Activated CD8-positive, alpha-beta T cell treated with anti-CD3 and anti-CD28 coated beads for 36 hours (primary cell): ENCODE measurements around the gene RFNG. TPM values are rescaled to one million over a fixed set of nuclear protein-coding genes. Genes with fewer than 3 reads are reported as not detected.

Experiments
- ATAC-seq: fragments of 200-7000 bp; cut with Tn5 transposase; one replicate; pipeline ENCODE4 v1.10.0; 2021; ENCODE audit warnings: mild to moderate bottlenecking, moderate library complexity
- CTCF ChIA-PET: fragments of 350-600 bp; sonication (Branson Sonifier 250); formaldehyde crosslinking; loops from one replicate; lab custom pipeline; 2021; ENCODE audit warnings: antibody characterized with exemption; lab: Charles Lee
- POLR2A ChIA-PET: fragments of 350-600 bp; sonication (Branson Sonifier 250); formaldehyde crosslinking; loops from one replicate; lab custom pipeline; 2021; ENCODE audit warnings: antibody characterized with exemption; lab: Charles Lee
- DNase-seq: peaks from one replicate; pipeline ENCODE4 v3.0.0-alpha.2; 2020
- H3K27ac Mint-ChIP-seq: one replicate; pipeline ENCODE4 v1.8.0; 2021; ENCODE audit warnings: mild to moderate bottlenecking, mixed read lengths
- H3K27me3 Mint-ChIP-seq: one replicate; pipeline ENCODE4 v1.8.0; 2021; ENCODE audit warnings: mixed read lengths
- H3K36me3 Mint-ChIP-seq: one replicate; pipeline ENCODE4 v1.8.0; 2021; ENCODE audit warnings: low read depth, mixed read lengths
- H3K4me1 Mint-ChIP-seq: one replicate; pipeline ENCODE4 v1.8.0; 2021; ENCODE audit warnings: low read depth, mixed read lengths
- H3K4me3 Mint-ChIP-seq: one replicate; pipeline ENCODE4 v1.8.0; 2021; ENCODE audit warnings: mild to moderate bottlenecking, moderate library complexity, mixed read lengths
- H3K9me3 Mint-ChIP-seq: one replicate; pipeline ENCODE4 v1.8.0; 2021; ENCODE audit warnings: mixed read lengths
- CTCF ChIP-seq: fragments of 200-600 bp; IDR thresholded peaks from one replicate; pipeline ENCODE4 v1.8.0; 2022; ENCODE audit warnings: antibody characterized with exemption, mild to moderate bottlenecking
- intact Hi-C: fragments of 100-400 bp; cut with micrococcal nuclease; formaldehyde crosslinking; loops from one replicate; pipeline ENCODE4 v1.10.0; 2022
- total RNA-seq, 2 experiments: library from RNA; stranded (reverse); gene quantifications; one replicate each; pipeline ENCODE4 v1.2.3, GENCODE V29; 2021

The RFNG gene
- total RNA-seq, 2 experiments from 2014 or later: 14.2 to 15.3 TPM

DNA sequence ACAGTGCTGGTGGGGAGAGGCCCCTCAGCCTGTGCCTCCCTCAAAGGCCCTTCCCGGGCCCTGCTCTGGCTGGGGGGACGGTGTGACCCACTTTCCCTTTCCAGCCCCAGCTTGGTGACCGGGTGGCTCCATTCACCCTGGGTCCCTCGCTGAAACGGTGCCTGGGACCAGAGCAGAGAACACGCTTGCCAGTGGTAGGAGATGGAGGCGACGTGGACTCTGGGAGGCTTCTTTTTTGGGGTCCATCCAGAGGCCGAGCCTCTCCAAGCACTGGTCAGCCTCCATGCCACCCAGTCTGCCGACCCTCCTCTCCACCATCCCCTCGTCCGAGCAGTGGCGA is 36.7 kb downstream of the RFNG start:
- POLR2A ChIA-PET: interaction anchor here (0.6 kb wide), 1 partner anchor 127 kb away, joined by 3 read pairs; no protein-coding TSS in a partner anchor
- CTCF ChIA-PET: interaction anchor here (1.7 kb wide), 1 partner anchor 55 kb away, joined by 6 read pairs; no protein-coding TSS in a partner anchor

DNA sequence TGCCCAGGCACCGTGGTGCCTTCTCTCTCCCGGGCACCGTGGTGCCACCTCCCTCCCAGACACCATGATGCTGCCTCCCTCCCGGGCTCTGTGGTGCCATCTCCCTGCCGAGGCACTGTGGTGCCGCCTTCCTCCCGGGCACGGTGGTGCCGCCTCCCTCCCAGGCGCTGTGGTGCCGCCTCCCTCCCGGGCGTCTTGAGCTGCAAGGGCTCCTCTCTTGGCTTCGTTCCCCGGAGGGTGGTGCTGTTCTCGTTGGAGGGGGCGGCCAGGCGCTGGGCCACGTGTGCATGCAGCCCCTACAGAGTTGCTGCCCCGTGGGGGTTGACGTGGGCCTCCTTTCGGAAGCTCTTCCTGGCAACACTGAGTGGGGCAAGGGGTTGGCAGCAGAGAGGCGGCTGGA is 37.2 kb downstream of the RFNG start:
- Mint-ChIP-seq H3K36me3 (peaks cover 3% of the 10 kb centered on the region), H3K27me3 (no peaks in the 10 kb centered on the region), H3K4me3 (no peak overlapping the region), H3K4me1 (peaks cover 4% of the 10 kb centered on the region), H3K27ac (no peak overlapping the region), H3K9me3 (no peaks in the 10 kb centered on the region)
- TF ChIP-seq CTCF: no peak
- DNase-seq (no peak), ATAC-seq (no peak)
- intact Hi-C loops: no loop called here
- ChIA-PET POLR2A (interaction anchor here (0.6 kb wide), 1 partner anchor 128 kb away, joined by 3 read pairs; no protein-coding TSS in a partner anchor), CTCF (interaction anchor here (1.7 kb wide), 1 partner anchor 55 kb away, joined by 6 read pairs; no protein-coding TSS in a partner anchor)

More for the DNA sequence above, 36.7 kb downstream of the RFNG start:
- Mint-ChIP-seq H3K36me3 (peaks cover 3% of the 10 kb centered on the region), H3K27ac (no peak overlapping the region), H3K4me3 (no peak overlapping the region), H3K27me3 (no peaks in the 10 kb centered on the region), H3K9me3 (no peaks in the 10 kb centered on the region), H3K4me1 (no peaks in the 10 kb centered on the region)
- DNase-seq (no peak), ATAC-seq (no peak)
- intact Hi-C loops: no loop called here
- TF ChIP-seq CTCF: no peak

- ATAC-seq: no peak
Observed at GRCh38 chr17:82013772-82014321, 37.8 kb downstream of the RFNG start.

DNA sequence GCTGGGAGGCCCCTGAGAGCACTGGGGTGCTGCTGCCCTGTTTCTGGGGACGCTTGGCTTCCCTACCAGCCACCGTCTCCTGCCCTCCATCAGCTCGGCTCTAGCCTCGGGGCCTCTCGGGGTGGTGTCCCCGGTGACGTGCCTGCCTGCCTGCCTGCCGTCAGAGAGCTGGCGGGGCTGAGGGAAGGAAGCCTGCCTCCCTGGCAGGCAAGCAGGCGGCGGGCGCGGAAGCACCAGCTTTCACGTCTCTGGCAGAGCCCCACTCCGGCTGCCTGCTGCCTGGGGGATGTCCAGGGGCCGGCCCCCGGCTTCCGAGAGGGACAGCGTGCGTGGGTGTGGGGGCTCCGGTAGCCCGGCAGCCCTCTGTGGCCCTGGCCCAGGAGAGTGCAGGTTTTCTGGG is 38.3 kb downstream of the RFNG start:
- POLR2A ChIA-PET: interaction anchor here (0.7 to 1.1 kb wide), 3 partner anchors 16 to 183 kb away, joined by 3 read pairs; no protein-coding TSS in a partner anchor
- Mint-ChIP-seq H3K27me3 (no peaks in the 10 kb centered on the region), H3K27ac (no peak overlapping the region), H3K4me3 (no peak overlapping the region), H3K36me3 (no peaks in the 10 kb centered on the region), H3K9me3 (no peaks in the 10 kb centered on the region), H3K4me1 (peaks cover 6% of the 10 kb centered on the region)
- CTCF ChIA-PET: interaction anchor here (0.9 to 2.1 kb wide), 2 partner anchors 17 to 54 kb away, joined by 3 to 5 read pairs; no protein-coding TSS in a partner anchor
- ATAC-seq (no peak), DNase-seq (no peak)
- no peak for TF ChIP-seq CTCF
- intact Hi-C loops: no loop called here

More at GRCh38 chr17:82013772-82014321, 37.8 kb downstream of the RFNG start:
- DNase-seq: no peak
- Mint-ChIP-seq H3K4me1 (peaks cover 6% of the 10 kb centered on the region), H3K4me3 (no peak overlapping the region), H3K27ac (no peak overlapping the region), H3K36me3 (peaks cover 3% of the 10 kb centered on the region), H3K27me3 (no peaks in the 10 kb centered on the region), H3K9me3 (no peaks in the 10 kb centered on the region)
- no peak for TF ChIP-seq CTCF
- intact Hi-C loops: no loop called here
- ChIA-PET CTCF (interaction anchor here (0.9 to 2.1 kb wide), 2 partner anchors 16 to 54 kb away, joined by 3 to 5 read pairs; no protein-coding TSS in a partner anchor), POLR2A (interaction anchor here (0.7 to 1.1 kb wide), 3 partner anchors 17 to 182 kb away, joined by 3 read pairs; no protein-coding TSS in a partner anchor)
